Activated gamma-delta T cell treated with Interleukin-2 at 50 U/mL for 16 hours (primary cell): Measurements from ENCODE around the gene NF1.
"Not testable (repeated sequence)": the region's sequence is repeated elsewhere in the genome, so short reads cannot be mapped to it uniquely, and the experiment has no call there.

ENCODE experiments used
- DNase-seq: peaks from one replicate; pipeline ENCODE4 v3.0.0-alpha.2; 2020

NF1 gene

DNA sequence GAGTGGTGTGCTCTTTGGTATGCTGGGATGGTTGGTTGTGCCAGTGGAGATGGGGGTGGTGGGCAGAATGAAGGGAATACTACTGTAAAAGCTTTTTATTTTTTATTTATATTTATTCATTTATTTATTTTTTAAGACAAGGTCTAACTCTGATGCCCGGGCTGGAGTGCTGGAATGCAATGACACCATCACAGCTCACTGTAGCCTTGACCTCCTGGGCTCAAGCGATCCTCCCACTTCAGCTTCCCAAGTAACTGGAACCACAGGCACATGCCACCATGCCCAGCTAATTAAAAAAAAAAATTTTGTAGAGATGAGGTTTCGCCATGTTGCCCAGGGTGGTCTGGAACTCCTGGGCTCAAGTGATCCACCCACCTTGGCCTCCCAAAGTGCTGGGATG, 4.1 kb upstream of the NF1 start:
- DNase-seq: not testable (repeated sequence)

- DNase-seq: no peak
Observed at GRCh38 chr17:31092475-31093064, 2.2 kb upstream of the NF1 start.

DNA sequence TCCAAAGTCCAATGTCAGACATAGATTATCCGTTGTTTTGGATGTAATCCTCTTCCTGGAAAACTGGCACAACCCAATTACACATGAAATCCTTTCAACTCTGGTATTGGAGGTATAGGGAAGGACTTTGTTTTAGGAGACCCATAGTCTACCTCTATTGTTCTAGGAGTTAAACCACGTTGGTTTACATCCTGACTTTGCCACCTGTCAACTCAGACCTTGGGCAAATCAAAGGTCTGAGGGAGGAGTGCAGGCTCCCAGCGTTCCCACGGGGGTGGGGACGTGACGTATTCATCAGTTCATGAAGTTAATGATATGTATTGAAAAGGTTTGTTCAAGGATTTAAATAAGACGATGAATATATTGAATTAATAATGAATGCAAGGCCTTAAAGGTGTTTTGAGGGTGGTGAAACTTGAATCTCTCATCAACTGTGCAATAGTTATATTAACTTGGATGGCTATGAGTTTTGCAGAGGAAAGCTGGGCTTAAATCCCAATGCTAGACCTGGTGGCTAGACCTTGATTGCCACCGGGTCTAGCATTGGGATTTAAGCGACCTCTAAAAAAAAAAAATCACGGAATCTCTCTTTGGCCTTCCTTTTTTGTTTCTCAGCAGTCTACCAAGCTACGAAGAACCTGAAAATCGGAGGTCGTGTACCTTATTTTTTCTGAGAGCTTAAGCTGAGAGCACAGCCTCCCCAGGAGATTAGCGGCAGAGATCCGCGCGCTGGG, 744 bp upstream of the NF1 start:
- DNase-seq: no peak

DNA sequence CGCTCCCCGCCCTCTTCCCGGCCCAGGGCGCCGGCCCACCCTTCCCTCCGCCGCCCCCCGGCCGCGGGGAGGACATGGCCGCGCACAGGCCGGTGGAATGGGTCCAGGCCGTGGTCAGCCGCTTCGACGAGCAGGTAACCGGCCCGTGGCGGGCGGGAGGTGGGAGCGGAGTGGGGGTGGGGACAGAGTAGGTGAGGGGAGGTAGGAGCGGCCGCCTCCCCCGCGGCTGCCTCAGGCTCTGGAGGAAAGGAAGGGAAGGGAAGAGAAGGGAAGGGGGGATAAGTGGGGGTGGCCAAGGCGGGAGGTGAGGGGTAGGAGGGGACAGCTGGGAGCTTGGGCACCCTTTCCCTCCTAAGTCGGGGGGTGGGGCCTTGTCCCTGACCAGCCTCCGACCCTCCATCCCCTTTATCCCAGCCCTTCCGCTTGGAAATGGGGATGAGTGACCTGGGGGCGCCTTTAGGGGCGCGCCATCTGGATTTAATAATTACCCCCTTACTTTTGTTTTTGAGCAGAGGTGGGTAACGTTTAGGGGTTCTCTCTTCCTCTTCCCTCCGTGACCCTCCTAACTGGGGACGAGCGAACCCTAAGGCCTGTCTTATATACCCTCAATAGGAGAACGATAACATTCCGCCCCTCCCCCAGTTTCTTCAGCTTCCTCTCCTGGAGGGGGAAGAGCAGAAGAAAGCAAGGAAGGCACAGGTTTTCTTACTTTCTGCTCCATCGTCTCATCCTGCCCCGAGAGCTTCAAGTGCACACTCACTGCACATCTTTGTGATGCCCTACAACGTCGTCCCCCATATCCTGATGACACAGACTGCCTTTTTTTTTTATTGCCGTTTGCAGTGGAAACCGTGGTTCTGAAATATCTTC, 694 bp downstream of the NF1 start:
- DNase-seq: peak; percentile 14

DNA sequence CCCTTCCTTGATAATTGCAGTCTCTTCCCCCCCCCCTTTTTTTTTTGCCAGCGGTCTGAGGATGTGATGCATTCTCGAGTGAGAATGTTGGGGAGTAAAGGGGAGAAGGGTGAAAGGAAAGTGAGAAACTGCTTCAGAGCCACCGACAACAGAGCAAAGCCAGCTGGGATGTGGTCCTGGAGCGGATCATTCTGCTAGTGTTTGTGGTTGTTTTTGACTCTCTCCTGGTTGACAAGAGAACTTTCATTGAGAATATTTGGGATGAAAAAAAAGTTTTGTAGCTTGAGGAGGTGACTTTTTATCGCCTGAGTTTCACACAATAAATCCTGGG, 1.3 kb downstream of the NF1 start:
- no peak for DNase-seq

DNA sequence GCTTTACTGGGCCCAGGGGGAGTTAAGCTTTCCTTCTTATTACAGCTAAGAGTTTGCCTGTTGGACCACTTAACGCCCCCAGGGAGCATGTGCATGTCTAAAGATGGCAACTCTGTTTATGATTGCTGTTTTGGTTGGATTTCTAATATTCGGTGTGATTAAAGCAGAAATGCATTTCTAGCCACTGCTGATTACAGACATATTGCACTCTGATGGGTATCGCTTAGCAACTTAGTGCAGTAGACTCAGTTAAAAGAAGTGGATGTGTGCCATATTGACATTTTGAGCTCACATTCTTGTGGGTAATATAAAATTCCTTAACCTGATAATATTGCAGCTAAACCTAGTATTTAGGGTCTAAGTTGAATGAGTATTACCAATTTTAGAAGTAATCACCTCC, 4.2 kb downstream of the NF1 start:
- DNase-seq: no peak

GRCh38 chr17:31100840-31101459, 6.2 kb downstream of the NF1 start:
- DNase-seq: no peak

DNA sequence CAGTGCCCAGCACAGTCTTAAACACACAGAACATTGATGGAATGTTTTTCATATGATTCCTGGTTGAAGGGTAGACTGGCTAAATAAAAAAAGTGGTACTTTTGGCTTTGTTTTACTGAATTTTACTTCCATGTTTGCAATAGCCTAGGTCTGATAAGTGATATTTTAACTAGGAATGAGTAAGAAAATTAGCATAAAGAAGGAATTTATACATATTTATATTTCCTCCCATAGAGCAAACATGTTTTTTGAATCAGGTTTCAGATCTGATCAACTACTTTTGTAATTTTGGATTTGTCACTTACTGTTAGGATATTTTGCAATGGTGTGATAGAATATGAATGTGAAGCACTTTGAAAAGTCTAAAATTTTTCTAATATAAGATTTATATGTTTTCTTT, 7.2 kb downstream of the NF1 start:
- no peak for DNase-seq

DNA sequence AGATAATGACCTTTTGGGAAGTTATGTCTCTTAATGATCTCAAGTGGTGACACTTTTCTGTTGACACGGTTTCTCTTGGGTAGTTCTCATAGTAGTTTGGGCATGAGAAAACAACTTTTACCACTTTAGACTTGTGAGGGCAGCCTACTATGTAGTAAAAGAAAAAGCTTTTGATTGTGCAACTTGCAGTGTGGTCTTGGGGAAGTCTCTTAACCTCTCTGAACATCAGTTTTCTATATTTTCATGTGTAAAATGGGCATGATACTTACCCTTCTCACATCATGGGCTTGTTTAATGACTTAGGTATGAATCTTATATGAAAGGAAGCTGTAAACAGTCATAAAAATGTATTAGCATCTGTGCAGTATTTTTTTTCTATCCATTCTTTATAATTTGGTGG, 11.2 kb downstream of the NF1 start:
- DNase-seq: no peak

DNA sequence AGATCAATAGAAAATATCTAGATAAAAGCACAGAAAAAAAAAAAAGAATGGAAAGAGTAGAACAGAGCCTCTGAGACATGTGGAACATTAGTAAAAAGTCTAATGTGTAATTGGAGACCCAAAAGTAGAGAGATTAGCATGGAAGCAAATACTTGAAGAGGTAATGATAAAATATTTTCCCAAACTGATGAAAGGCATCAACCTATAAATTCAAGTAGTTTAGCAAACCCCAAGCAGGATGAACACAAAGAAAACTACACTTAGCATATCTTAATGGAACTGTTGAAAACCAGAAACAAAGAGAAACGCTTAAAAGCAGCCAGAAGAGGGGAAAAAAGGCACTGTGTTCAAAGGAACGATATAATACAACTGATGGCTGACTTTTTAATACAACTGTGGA, 16.4 kb downstream of the NF1 start:
- DNase-seq: no peak

GRCh38 chr17:31112001-31112661, 17.4 kb downstream of the NF1 start:
- DNase-seq: no peak

DNA sequence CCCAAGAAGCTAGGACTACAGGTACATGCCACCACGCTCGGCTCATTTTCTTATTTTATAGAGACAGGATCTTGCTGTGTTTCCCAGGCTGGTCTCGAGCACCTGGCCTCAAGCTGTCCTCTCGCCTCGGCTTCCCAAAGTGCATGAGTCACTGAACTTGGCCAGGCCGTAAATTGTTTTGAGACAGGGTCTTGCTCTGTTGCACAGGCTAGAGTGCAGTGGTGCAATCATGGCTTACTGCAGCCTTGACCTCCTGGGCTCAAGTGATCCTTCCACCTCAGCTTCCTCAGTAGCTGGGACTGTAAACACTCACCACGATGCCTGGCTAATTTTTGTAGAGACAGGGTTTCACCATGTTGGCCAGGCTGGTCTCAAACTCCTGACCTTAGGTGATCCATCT, 18.6 kb downstream of the NF1 start:
- not testable (repeated sequence) for DNase-seq

DNA sequence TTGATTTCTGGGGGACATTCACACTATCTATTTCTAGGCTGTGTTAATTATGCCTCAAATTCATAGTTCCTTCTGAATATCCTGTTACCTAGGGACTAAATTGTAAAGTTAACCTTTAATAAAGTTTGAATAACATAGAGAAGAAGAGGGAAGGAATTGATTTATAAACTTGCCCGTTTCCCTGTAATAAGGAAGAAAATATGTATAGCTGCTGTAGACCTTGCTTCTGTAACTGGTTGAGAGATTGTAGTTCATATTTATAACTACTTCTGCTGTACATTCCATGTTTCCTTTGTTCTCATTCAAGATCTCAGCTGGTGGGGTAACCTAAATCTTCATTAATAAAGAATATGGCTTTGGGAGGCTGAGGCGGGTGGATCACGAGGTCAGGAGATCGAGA, 19.2 kb downstream of the NF1 start:
- DNase-seq: no peak

- no peak for DNase-seq
Observed at GRCh38 chr17:31114956-31115555, 20.3 kb downstream of the NF1 start.

DNA sequence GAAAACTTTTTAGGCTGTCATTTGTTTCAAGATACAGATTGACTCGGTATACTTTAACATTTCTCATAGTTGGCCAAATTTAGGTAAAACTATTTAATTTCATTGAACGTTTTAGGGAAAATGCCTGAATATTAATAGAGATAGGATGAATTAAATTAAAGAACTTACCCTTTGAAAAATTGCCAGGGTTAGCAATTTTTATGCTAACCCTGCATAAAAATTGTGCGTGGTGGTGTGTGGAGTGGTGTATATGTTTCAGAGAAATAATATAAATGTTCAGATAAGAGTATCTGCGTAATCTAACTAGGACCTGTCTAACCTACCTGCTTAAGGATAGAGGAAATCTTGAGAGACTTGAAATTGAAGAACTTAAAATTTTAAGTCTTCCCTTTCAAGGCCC, 21.4 kb downstream of the NF1 start:
- no peak for DNase-seq

DNA sequence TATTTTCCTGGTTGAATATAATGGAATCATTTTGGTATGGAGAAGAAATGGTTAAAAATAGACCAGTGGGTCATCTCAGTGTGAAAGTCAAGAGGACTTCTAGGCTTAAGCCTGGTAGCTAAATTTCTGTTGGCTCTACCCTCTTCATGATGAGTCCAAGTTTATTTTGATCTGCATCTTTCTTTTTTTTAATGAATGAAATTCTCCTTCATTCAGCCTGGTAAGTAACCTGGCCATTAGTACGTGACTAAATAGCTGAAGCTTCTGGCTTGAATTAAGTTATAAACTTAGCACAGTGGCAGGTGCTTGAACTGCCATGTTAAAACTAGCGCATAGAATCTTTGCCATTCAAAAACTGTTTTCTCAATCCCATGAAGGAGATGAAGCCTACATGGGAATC, 28.0 kb downstream of the NF1 start:
- DNase-seq: no peak

DNA sequence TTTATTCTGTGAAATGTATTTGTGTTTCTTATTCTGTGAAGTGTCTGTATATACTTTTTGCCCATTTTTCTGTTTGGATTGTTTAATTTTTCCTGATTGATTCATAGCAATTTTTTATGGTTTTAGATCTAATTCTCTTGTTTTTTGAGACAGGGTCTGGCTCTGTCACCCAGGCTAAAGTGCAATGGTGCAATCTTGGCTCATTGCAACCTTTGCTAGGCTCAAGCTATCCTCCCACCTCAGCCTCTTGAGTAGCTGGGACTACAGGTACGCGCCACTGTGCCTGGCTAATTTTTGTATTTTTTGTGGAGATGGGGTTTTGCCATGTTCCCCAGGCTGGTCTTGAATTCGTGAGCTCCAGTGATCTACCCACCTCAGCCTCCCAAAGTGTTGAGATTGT, 31.5 kb downstream of the NF1 start:
- no peak for DNase-seq

DNA sequence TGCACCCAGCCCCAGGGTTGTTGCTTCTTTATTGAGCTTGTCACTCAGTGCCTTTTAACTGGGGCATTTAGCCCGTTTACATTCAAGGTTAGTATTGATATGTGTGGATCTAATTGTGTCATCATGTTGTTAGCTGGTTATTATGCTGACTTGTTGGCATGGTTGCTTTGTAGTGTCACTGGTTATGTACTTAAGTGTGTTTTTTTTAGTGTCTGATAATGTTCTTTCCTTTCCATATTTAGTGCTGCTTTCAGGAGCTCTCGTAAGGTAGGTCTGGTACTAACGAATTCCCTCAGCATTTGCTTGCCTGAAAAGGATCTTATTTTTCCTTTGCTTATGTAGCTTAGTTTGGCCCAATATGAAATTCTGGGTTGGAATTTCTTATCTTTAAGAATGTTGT, 33.5 kb downstream of the NF1 start:
- DNase-seq: no peak

- no peak for DNase-seq
Observed at GRCh38 chr17:31130286-31131224, 35.8 kb downstream of the NF1 start.

- DNase-seq: no peak
Observed at GRCh38 chr17:31131299-31131698, 36.5 kb downstream of the NF1 start.

- DNase-seq: no peak
Observed at GRCh38 chr17:31132977-31133376, 38.2 kb downstream of the NF1 start.

DNA sequence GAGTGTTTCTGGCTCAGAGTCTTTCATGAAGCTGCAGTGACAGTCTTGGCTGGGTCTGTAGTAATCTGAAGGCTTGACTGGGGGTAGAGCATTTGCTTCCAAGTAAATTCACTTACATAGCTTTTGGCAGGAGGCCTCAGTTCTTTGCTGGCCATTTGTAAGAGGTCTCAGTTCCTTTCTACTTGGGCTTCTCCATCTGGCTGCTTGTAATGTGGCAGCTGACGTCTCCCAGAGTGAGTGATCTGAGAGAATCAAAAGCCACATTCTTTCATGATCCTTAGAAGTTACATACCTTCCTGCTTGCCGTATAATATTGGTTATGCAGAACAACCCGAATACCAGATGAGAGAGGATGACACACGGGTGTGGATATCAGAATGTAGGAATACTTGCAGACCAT, 39.8 kb downstream of the NF1 start:
- no peak for DNase-seq
